Left colon (tissue), 2 donors: Measurements from ENCODE around the gene MYH16. TPM values are rescaled to one million over a fixed set of nuclear protein-coding genes. Genes with fewer than 3 reads are reported as not detected.
"Not testable (repeated sequence)": the region's sequence is repeated elsewhere in the genome, so short reads cannot be mapped to it uniquely, and the experiment has no call there.

Source experiments
- ATAC-seq: fragments of 200-7000 bp; cut with Tn5 transposase; one replicate; pipeline ENCODE4 v1.9.1; 2020; ENCODE audit warnings: mild to moderate bottlenecking, moderate library complexity
- DNase-seq, 2 donors: peaks; one replicate each; pipeline ENCODE4 v3.0.0-alpha.2; 2020
- intact Hi-C, 2 donors: fragments of 100-400 bp; cut with DNase I in 1 of 2; cut with micrococcal nuclease in 1 of 2; formaldehyde crosslinking; loops; one replicate each; pipeline versions ENCODE4 v1.11.2 to v1.14.0; 2022; cut with DNase I, micrococcal nuclease
- long read RNA-seq: library from polyadenylated mRNA; unstranded; transcript quantifications from one replicate; pipeline ENCODE4 v2.0.0, GENCODE V29; 2021
- total RNA-seq, 2 donors: library from RNA; stranded (reverse); fragmentation: NEBNext Ultra II Directional; extraction: Animal tissue kit (Norgen Biotek cat#: 25700); gene quantifications; one replicate each; pipeline ENCODE4 v1.2.1, GENCODE V29; 2021
- donor health status: DM: no; HTN: no; CAD: no.
- donor health status: DM: yes; HTN: yes; CAD: no.

The MYH16 gene
- not detected for total RNA-seq
- long read RNA-seq, result 0 reads

DNA sequence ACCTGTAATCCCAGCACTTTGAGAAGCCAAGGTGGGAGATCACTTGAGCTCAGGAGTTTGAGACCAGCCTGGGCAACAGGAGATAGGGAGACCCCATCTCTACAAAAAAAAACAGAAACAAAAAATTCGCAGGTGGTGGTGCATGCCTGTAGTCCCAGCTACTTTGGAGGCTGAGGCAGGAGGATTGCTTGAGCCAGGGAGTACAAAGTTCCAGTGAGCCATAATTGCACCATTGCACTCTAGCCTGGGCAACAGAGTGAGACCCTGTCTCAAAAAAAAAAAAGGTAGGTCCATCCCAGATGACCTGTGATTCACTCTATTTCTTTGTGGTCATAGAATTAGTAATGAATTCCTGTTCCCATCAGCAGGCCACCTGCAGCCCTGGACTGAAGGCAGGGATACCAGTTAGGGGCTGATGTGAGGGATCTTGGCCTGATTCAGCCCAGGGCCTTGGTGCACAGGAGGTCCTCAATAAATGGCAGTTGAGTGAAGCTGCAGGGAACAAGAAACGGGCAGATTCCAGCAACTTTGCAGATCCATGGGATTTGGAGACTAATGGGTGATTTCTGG, at the start of gene MYH16:
Gene MYH16 (plus strand): TSS at position 364 of the 570 bp plus-strand sequence.
- ATAC-seq (no peak), DNase-seq (no peak)
- intact Hi-C loops, result no loop called here

DNA sequence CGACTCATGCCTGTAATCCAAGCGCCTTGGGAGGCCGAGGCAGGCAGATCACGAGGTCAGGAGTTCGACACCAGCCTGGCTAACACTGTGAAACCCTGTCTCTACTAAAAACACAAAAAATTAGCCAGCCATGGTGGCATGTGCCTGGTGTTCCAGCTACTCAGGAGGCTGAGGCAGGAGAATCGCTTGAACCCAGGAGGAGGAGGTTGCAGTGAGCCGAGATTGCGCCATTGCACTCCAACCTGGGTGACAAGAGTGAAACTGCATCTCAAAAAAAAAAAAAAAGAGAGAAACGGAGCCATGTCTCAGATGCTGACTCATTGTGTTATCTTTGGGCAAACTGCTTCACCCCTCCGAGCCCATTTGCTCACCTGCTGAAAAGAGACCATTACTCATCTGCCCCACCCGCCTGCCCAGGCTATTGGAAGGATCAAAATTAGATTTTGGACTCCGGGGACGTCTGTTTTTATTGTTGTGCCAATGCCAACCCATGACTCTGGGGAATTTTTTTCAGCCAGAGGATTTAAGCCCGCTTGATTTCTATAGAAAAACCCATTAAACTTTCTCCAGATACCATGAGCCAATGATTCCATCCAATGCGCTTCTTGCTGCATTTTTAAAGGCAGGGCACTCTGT, 48.3 kb upstream of the MYH16 start:
- DNase-seq, result peak in 1 of 2 donors; percentile 58
- peak; percentile 82 for ATAC-seq
- intact Hi-C loops, result not testable (repeated sequence)

GRCh38 chr7:99224899-99225265, 47.8 kb upstream of the MYH16 start:
- DNase-seq, result no peak
- intact Hi-C loops, result no loop called here
- ATAC-seq, result no peak

GRCh38 chr7:99229234-99229633, 43.4 kb upstream of the MYH16 start:
- DNase-seq, result no peak
- intact Hi-C loops, result no loop called here
- no peak for ATAC-seq

DNA sequence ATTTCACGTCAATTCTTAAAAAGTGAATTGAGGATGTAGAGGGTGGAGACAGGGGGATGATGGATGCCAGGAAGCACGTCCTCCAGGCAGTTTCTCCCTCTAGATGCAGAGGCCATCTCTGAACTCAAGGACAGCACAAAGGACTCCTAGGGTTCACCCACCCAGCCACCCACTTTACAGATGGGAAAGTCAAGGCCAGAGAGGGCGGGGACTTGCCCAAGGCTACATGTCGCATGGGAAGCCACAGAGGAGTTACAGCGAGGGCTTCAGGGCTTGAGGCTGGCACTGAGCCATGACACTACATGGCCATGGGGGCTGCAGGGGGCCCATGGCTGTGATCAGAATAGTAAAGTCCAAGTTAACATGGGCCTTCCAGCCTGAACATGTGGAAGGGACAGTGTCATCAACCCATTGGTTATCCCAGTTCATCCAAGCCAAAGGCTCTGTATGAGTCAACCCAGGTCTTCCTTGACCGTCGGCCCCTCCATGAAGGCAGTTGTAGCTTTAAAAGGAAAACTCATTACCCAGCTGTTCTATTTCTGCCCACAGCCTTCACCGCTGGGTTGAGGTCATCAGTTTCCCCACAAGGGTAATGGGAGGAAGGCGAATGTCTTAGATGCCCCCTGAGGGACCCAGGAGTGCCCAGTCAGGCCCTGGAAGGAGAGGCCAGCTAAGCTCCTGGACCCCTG, 40.4 kb upstream of the MYH16 start:
- no peak for DNase-seq
- intact Hi-C loops, result no loop called here
- no peak for ATAC-seq

GRCh38 chr7:99232955-99233354, 39.7 kb upstream of the MYH16 start:
- intact Hi-C loops, DNase-seq, ATAC-seq: not testable (repeated sequence)

DNA sequence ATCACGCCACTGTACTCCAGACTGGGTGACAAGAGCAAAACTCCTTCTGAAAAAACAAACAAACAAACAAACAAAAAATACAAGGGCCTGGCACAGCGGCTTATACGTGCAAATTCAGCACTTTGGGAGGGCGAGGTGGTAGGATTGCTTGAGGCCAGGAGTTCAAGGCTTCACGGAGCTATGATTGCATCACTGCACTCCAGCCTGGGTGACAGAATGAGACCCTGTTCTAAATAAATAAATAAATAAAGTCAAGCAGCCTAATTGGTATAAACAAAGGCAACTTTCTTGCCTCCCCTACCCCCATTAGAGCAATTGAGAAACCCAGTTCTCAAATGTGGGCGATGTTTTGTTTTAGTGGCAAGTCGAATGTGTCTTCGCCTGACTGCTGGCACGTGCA, 38.5 kb upstream of the MYH16 start:
- intact Hi-C loops, result no loop called here
- DNase-seq, result no peak
- no peak for ATAC-seq

DNA sequence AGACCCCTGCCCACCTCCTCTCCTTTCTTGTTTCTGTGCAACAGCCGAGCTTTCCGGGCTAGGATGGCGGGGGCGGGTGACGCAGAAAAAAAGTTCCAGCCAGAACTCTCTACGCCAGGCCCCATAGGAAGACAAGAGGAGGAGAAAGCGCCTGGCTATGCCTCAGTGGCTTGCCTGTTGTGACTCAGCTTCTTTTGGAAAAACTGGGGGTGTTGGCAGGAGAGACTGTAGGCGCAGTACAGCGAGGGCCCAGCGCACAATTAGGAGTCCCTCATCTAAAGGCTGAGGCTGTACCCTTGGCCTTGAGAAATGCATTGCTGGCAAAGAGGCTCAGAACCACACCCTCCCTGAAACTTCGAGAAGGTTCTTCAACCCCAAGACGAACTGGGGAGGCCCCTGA, 36.7 kb upstream of the MYH16 start:
- DNase-seq, result no peak
- intact Hi-C loops, result no loop called here
- no peak for ATAC-seq

DNA sequence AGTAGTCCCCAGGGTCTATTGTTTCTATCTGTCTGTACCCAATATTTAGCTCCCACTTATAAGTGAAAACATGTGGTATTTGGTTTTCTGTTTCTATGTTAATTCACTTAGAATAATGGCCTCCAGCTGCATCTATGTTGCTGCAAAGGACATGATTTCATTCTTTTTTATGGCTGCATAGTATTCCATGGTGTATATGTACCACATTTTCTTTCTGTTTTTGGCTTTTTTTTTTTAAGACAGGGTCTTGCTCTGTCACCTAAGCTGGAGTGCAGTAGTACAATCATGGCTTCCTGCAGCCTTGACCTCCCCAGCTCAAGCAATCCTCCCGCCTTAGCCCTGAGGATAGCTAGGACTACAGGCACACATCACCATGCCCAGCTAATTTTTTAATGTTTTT, 34.8 kb upstream of the MYH16 start:
- ATAC-seq, intact Hi-C loops, DNase-seq: not testable (repeated sequence)

DNA sequence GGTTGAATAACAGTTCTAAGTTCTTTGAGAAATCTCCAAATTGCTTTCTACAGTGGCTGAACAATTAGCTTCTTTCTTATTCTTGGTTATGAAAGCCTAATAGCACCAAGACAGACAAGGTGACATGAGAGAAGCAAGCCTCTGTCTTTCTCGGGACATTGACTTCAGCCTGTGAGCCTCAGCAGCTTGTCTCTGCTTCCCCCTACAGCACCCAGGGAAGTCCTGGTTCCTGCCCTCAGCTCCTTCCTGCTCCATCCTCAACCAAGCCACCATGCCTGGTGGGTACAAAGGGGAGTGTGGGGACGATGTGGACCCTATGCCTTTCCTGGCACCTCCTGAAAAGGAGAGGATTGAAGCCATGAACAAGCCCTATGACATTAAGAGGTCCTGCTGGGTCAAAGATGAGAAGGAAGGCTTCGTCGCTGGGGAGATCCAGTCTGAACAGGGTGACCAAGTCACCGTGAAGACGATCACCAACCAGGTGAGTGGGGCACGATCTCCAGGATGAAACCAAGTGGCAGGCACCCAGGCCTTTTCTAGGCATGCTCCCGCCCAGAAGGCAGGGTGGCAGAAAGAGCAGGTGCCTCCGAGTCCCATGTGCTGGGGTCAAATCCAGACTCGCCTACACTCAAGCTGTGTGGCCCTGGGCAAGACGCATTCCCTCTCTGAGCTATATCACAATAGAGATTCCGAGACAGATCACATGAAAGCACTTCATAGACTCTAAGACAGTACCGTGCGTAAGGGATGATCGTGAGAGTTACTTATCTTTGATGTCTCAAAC, 33.9 kb upstream of the MYH16 start:
- ATAC-seq (no peak), DNase-seq (no peak)
- intact Hi-C loops, result no loop called here

DNA sequence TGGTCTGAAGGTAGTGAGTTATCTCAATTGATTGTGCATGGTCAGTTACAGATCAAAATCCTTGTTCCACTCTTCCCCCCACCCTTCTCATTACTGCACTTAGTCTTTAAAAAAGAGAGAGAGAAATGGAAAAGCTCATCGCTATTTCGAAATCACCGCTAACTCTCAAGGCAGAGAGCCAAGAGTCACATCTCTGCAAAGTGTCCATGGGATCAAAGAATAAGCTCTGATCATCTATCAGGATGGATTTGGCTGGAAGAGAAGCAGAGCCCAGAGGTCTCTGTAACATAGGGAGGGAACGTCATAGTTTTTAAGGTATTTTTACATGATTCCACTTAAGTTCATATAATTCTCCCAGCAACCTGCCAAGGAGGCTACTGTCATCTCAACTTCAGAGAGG, 30.0 kb upstream of the MYH16 start:
- ATAC-seq (no peak), DNase-seq (no peak)
- intact Hi-C loops, result no loop called here

GRCh38 chr7:99243751-99244337, 28.8 kb upstream of the MYH16 start:
- ATAC-seq (no peak), DNase-seq (no peak)
- intact Hi-C loops, result no loop called here

GRCh38 chr7:99244939-99245338, 27.7 kb upstream of the MYH16 start:
- DNase-seq (no peak), ATAC-seq (no peak)
- intact Hi-C loops, result no loop called here

DNA sequence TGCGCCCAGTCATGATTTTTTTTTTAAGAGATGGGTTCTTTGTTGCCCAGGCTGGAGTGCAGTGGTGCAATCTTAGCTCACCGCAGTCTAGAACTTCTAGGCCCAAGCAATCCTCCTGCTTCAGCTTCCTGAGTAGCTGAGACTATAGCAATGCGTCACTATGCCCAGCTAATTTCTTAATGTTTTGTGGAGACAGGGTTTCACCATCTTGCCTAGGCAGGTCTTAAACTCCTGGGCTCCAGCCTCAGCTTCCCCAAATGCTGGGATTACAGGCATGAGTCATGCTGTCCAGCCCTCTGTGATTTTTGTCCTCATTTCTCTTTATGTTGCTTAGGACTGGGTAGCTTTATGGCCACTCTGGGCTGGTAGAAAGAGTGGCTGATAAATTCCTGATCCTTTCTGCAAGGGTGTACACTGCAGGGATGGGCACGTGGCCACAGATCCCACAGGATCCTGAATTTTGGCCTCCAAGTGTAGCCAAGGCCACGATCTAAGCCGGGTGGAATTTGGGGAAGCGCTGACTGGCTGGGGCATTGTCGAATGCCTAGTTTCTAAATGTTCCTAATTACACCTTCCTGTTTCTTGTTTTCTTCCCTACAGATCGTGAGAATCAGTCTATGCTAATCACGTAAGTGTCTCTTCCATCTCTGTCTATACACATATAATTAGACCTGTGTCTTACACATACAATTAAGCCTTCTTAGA, 24.1 kb upstream of the MYH16 start:
- ATAC-seq (no peak), DNase-seq (no peak)
- intact Hi-C loops, result no loop called here

DNA sequence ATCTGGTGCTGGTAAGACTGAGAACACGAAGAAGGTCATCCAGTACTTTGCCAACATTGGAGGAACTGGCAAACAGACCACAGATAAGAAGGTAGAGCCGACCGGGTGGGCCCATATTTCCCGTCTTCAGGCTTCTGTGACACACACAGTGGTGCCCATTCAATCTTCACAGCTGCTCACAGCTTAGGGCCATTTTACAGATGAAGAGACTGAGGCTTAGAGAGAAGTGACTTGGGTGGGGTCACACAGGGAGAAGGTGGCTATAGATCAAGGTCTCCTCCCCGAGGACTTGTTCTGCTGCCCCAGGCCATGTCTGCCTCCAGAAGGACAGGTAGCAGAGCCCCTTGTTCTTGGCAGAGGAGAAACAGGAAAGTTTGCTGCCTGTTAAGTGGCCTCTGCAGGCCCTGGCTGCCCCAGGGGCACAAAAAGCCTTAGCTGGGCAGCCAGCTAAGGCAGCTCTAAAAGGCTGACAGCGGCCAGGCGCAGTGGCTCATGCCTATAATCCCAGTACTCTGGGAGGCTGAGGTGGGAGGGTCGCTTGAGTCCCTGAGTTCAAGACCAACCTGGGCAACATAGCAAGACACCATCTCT, 22.6 kb upstream of the MYH16 start:
- intact Hi-C loops, result no loop called here
- no peak for ATAC-seq
- no peak for DNase-seq

- intact Hi-C loops, result no loop called here
- ATAC-seq (no peak), DNase-seq (no peak)
Measured at GRCh38 chr7:99252166-99252895, 20.3 kb upstream of the MYH16 start.

GRCh38 chr7:99253369-99253768, 19.3 kb upstream of the MYH16 start:
- intact Hi-C loops, result no loop called here
- DNase-seq, result no peak
- ATAC-seq, result no peak

GRCh38 chr7:99254390-99254789, 18.2 kb upstream of the MYH16 start:
- intact Hi-C loops, result no loop called here
- DNase-seq, result no peak
- ATAC-seq, result no peak
